Fibroblast of lung (primary cell): Measurements from ENCODE around the gene TRPM5.

Experiments used
- EZH2 ChIP-seq: IDR thresholded peaks from 2 replicates; pipeline ENCODE4 v1.5.1; 2012; ENCODE audit warnings: low read length, control low read depth, mild to moderate bottlenecking; ENCODE audit errors: missing control alignments
- TF ChIP-seq, protein P1 (sequence below), 2 donors: IDR thresholded peaks in 1 of 2; conservative IDR thresholded peaks in 1 of 2; 1 replicate in 1 of 2; 2 replicates in 1 of 2; pipeline ENCODE4 v1.5.1; 2011 to 2012; ENCODE audit warnings: low read length in 2 of 2, control low read depth in 1 of 2, inconsistent platforms in 1 of 2, low read depth in 1 of 2, mild to moderate bottlenecking in 1 of 2

- TF ChIP-seq, protein P1, sequence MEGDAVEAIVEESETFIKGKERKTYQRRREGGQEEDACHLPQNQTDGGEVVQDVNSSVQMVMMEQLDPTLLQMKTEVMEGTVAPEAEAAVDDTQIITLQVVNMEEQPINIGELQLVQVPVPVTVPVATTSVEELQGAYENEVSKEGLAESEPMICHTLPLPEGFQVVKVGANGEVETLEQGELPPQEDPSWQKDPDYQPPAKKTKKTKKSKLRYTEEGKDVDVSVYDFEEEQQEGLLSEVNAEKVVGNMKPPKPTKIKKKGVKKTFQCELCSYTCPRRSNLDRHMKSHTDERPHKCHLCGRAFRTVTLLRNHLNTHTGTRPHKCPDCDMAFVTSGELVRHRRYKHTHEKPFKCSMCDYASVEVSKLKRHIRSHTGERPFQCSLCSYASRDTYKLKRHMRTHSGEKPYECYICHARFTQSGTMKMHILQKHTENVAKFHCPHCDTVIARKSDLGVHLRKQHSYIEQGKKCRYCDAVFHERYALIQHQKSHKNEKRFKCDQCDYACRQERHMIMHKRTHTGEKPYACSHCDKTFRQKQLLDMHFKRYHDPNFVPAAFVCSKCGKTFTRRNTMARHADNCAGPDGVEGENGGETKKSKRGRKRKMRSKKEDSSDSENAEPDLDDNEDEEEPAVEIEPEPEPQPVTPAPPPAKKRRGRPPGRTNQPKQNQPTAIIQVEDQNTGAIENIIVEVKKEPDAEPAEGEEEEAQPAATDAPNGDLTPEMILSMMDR (conservative IDR thresholded peaks at IDR 0.05 in 1 of 2, IDR thresholded peaks at IDR 0.05 in 1 of 2; ENCODE audit: low read depth in 1 of 2, low read length in 2 of 2) = peak; percentile 86 to 88
- no peak for TF ChIP-seq EZH2
Observed at GRCh38 chr11:2419638-2420501, 24.4 kb downstream of the TRPM5 start.
